Natural killer cell (primary cell): ENCODE results near the gene PPP1R18. TPM values are rescaled to one million over a fixed set of nuclear protein-coding genes. Genes with fewer than 3 reads are reported as not detected.

Experiments used
- ATAC-seq, 3 donors: fragments of 150-1000 bp in 2 of 3; fragments of 200-7000 bp in 1 of 3; cut with Tn5 transposase; 1 replicate in 1 of 3; 2 replicates in 2 of 3; pipeline ENCODE4 v1.10.0; 2021; ENCODE audit warnings: mild to moderate bottlenecking in 2 of 3, moderate library complexity in 2 of 3
- DNase-seq, 2 donors: peaks; one replicate each; pipeline versions ENCODE4 v3.0.0 to v3.0.0-alpha.2; 2013 to 2021; ENCODE audit warnings: mixed read lengths in 1 of 2
- H3K27ac ChIP-seq: one replicate; pipeline ENCODE4 v1.5.1; 2013; ENCODE audit warnings: mild to moderate bottlenecking, low read length
- H3K27me3 ChIP-seq: one replicate; pipeline ENCODE4 v1.6.1; 2013; ENCODE audit warnings: low read length; ENCODE audit not compliant: control insufficient read depth, insufficient read depth
- H3K36me3 ChIP-seq: one replicate; pipeline ENCODE4 v1.6.1; 2013; ENCODE audit warnings: low read length; ENCODE audit not compliant: control insufficient read depth, insufficient read depth
- H3K4me1 ChIP-seq: one replicate; pipeline ENCODE4 v1.6.1; 2013; ENCODE audit warnings: low read length; ENCODE audit not compliant: control insufficient read depth, insufficient read depth
- H3K4me3 ChIP-seq: one replicate; pipeline ENCODE4 v1.5.1; 2013; ENCODE audit warnings: low read length
- H3K9me3 ChIP-seq: one replicate; pipeline ENCODE4 v1.6.1; 2013; ENCODE audit warnings: low read length; ENCODE audit not compliant: control insufficient read depth, insufficient read depth
- H3K27ac Mint-ChIP-seq, 2 donors: one replicate each; pipeline ENCODE4 v1.8.0; 2022; ENCODE audit warnings: mild to moderate bottlenecking in 2 of 2, mixed read lengths in 2 of 2, moderate library complexity in 1 of 2
- H3K27me3 Mint-ChIP-seq, 2 donors: one replicate each; pipeline ENCODE4 v1.8.0; 2022; ENCODE audit warnings: low read depth in 2 of 2, mixed read lengths in 2 of 2
- H3K36me3 Mint-ChIP-seq: one replicate; pipeline ENCODE4 v1.8.0; 2022; ENCODE audit warnings: mixed read lengths
- H3K4me1 Mint-ChIP-seq, 2 donors: one replicate each; pipeline ENCODE4 v1.8.0; 2022; ENCODE audit warnings: mixed read lengths in 2 of 2
- H3K4me3 Mint-ChIP-seq: one replicate; pipeline ENCODE4 v1.8.0; 2022; ENCODE audit warnings: mild to moderate bottlenecking, moderate library complexity, mixed read lengths
- H3K9me3 Mint-ChIP-seq, 2 donors: one replicate each; pipeline ENCODE4 v1.8.0; 2022; ENCODE audit warnings: mixed read lengths in 2 of 2
- CTCF ChIP-seq: fragments of 200-600 bp; IDR thresholded peaks from one replicate; pipeline ENCODE4 v1.8.0; 2022; ENCODE audit warnings: antibody characterized with exemption
- WGBS: methylation state at CpG from one replicate; pipeline ENCODE4 v1.1.7; 2013; ENCODE audit warnings: missing lambda C conversion rate; ENCODE audit not compliant: insufficient coverage; 5-methylcytosine and 5-hydroxymethylcytosine counted together
- intact Hi-C: fragments of 100-400 bp; cut with micrococcal nuclease; formaldehyde crosslinking; loops from one replicate; pipeline ENCODE4 v1.14.2; 2022
- total RNA-seq, 4 donors: library from RNA; stranded (reverse); fragments of 120-200 nt in 1 of 4; gene quantifications; one replicate each; pipeline versions ENCODE4 v1.2.3 to v1.2.4, GENCODE V29; 2013 to 2022

PPP1R18 gene
- total RNA-seq, 3 donors from 2014 or later (not counting 1 experiment from before 2014, with no cell fraction given) = 183 to 260 (median 219) TPM

GRCh38 chr6:30647242-30648116 is 39.0 kb downstream of the PPP1R18 start:
- WGBS = 0% methylated on average over 76 of the region's 78 CpGs
- peak; percentile 70 to 85 (median 71) for ATAC-seq
- Mint-ChIP-seq H3K27ac (peak overlapping the region; percentile 82 to 83), H3K36me3 (no peaks in the 10 kb centered on the region), H3K9me3 (no peaks in the 10 kb centered on the region), H3K4me1 (peaks cover 15 to 24% of the 10 kb centered on the region in 2 donors), H3K4me3 (peak overlapping the region; percentile 86), H3K27me3 (no peaks in the 10 kb centered on the region)
- H3K27me3 ChIP-seq = no peaks in the 10 kb centered on the region
- DNase-seq = peak; percentile 71 to 81
- H3K4me3 ChIP-seq = peak overlapping the region; percentile 96
- H3K9me3 ChIP-seq = no peaks in the 10 kb centered on the region
- no peak for TF ChIP-seq CTCF
- peak overlapping the region; percentile 98 for H3K27ac ChIP-seq
- intact Hi-C loops = loop anchor here (2.0 kb wide), 3 partner anchors 31 to 73 kb away; partner anchors contain the start of genes MRPS18B, PPP1R10, PPP1R18 and TUBB
- peaks cover 16% of the 10 kb centered on the region for H3K4me1 ChIP-seq
- peaks cover 19% of the 10 kb centered on the region for H3K36me3 ChIP-seq

GRCh38 chr6:30646450-30647241 is 39.8 kb downstream of the PPP1R18 start, which contains the start of gene C6orf136:
Gene C6orf136, plus strand, starts transcription at chr6:30647133. Its CDS starts 99 bp downstream, at chr6:30647232.
- DNase-seq = peak; percentile 85 to 99
- Mint-ChIP-seq H3K4me3 (peak within 1 kb of the TSS; percentile 86), H3K27ac (peak within 1 kb of the TSS; percentile 82 to 83), H3K9me3 (no peaks in the 10 kb centered on the region), H3K36me3 (no peaks in the 10 kb centered on the region), H3K4me1 (peaks cover 15 to 24% of the 10 kb centered on the region in 2 donors), H3K27me3 (no peaks in the 10 kb centered on the region)
- Histone ChIP-seq H3K27me3 (no peaks in the 10 kb centered on the region), H3K27ac (peak within 1 kb of the TSS; percentile 98), H3K4me1 (peaks cover 16% of the 10 kb centered on the region), H3K36me3 (peaks cover 11% of the 10 kb centered on the region), H3K9me3 (no peaks in the 10 kb centered on the region), H3K4me3 (peak within 1 kb of the TSS; percentile 96)
- ATAC-seq = peak; percentile 77 to 87 (median 80)
- TF ChIP-seq CTCF = no peak
- WGBS = 17% methylated on average over 35 of the region's 37 CpGs
- intact Hi-C loops = loop anchor here (2.0 kb wide), 3 partner anchors 30 to 74 kb away; partner anchors contain the start of genes MRPS18B, PPP1R10, PPP1R18 and TUBB

GRCh38 chr6:30645989-30646388 is 40.5 kb downstream of the PPP1R18 start:
- no peaks in the 10 kb centered on the region for H3K9me3 ChIP-seq
- peaks cover 16% of the 10 kb centered on the region for H3K4me1 ChIP-seq
- DNase-seq = no peak
- ATAC-seq = no peak
- H3K4me3 ChIP-seq = no peak overlapping the region
- peak overlapping the region; percentile 82 to 83 for H3K27ac Mint-ChIP-seq
- no peaks in the 10 kb centered on the region for H3K9me3 Mint-ChIP-seq
- peaks cover 6% of the 10 kb centered on the region for H3K36me3 ChIP-seq
- H3K27me3 ChIP-seq = no peaks in the 10 kb centered on the region
- 95% methylated on average over 1 of the region's 1 CpG for WGBS
- H3K36me3 Mint-ChIP-seq = no peaks in the 10 kb centered on the region
- TF ChIP-seq CTCF = no peak
- peaks cover 15 to 27% of the 10 kb centered on the region in 2 donors for H3K4me1 Mint-ChIP-seq
- intact Hi-C loops = loop anchor here (2.0 kb wide), 3 partner anchors 29 to 75 kb away; partner anchors contain the start of genes MRPS18B, PPP1R10, PPP1R18 and TUBB
- H3K27ac ChIP-seq = no peak overlapping the region
- H3K4me3 Mint-ChIP-seq = peak overlapping the region; percentile 7
- H3K27me3 Mint-ChIP-seq = no peaks in the 10 kb centered on the region
